Activated naive CD4-positive, alpha-beta T cell (primary cell): ENCODE results near the gene GNAI3.

Source experiments
- DNase-seq, 4 experiments: peaks; one replicate each; lab custom pipeline; 2025; lab: John Stamatoyannopoulos, UW

The GNAI3 gene

GRCh38 chr1:109598655-109599054, 50.2 kb downstream of the GNAI3 start:
- no peak for DNase-seq

GRCh38 chr1:109603229-109603628, 54.8 kb downstream of the GNAI3 start:
- DNase-seq = no peak

- no peak for DNase-seq
Observed at GRCh38 chr1:109605381-109605780, 57.0 kb downstream of the GNAI3 start.

- no peak for DNase-seq
Observed at GRCh38 chr1:109609881-109610280, 61.5 kb downstream of the GNAI3 start.

GRCh38 chr1:109610609-109611307, 62.3 kb downstream of the GNAI3 start:
- DNase-seq = no peak

GRCh38 chr1:109611308-109611990, 63.0 kb downstream of the GNAI3 start:
- no peak for DNase-seq

GRCh38 chr1:109613361-109614147, 65.1 kb downstream of the GNAI3 start:
- no peak for DNase-seq

GRCh38 chr1:109615879-109616278, 67.5 kb downstream of the GNAI3 start:
- no peak for DNase-seq

- no peak for DNase-seq
Observed at GRCh38 chr1:109616391-109616790, 68.0 kb downstream of the GNAI3 start.

- DNase-seq = no peak
Observed at GRCh38 chr1:109617291-109617801, 68.9 kb downstream of the GNAI3 start.

- no peak for DNase-seq
Observed at GRCh38 chr1:109618661-109619575, 70.5 kb downstream of the GNAI3 start.

- peak; percentile 31 to 56 (median 36) for DNase-seq
Observed at GRCh38 chr1:109619576-109620400, 71.4 kb downstream of the GNAI3 start, which contains the start of the genes AMPD2 and GNAT2. TSS of gene AMPD2 (plus strand) at chr1:109619837. CDS start at chr1:109621176, 1,339 bp downstream. TSS of gene GNAT2 (minus strand) at chr1:109619616. CDS start at chr1:109612870, 6,746 bp downstream.

- DNase-seq = no peak
Observed at GRCh38 chr1:109620401-109620791, 72.0 kb downstream of the GNAI3 start.

- DNase-seq = peak; percentile 78 to 96 (median 87)
Observed at GRCh38 chr1:109620841-109621286, 72.4 kb downstream of the GNAI3 start.

GRCh38 chr1:109621379-109622136, 73.1 kb downstream of the GNAI3 start:
- DNase-seq = no peak

GRCh38 chr1:109622137-109622892, 73.9 kb downstream of the GNAI3 start:
- no peak for DNase-seq

- no peak for DNase-seq
Observed at GRCh38 chr1:109622895-109623294, 74.5 kb downstream of the GNAI3 start.

- DNase-seq = no peak
Observed at GRCh38 chr1:109623601-109624161, 75.3 kb downstream of the GNAI3 start.
